RWPE2 (cell line): ENCODE data around the gene ZBTB7B.

Experiments
- ATAC-seq: fragments of 200-7000 bp; cut with Tn5 transposase; 3 replicates; pipeline ENCODE4 v1.9.1; 2021; ENCODE audit warnings: low read depth
- DNase-seq: peaks from one replicate; pipeline ENCODE4 v3.0.0-alpha.2; 2020; ENCODE audit warnings: low spot score
- H3K27ac ChIP-seq: fragments of 450-650 bp; 2 replicates; pipeline ENCODE4 v1.5.1; 2017; ENCODE audit warnings: mild to moderate bottlenecking; ENCODE audit not compliant: poor library complexity, severe bottlenecking
- H3K27me3 ChIP-seq: fragments of 250-450 bp; sonication (Bioruptor Pico); 2 replicates; pipeline ENCODE4 v1.5.1; 2021; ENCODE audit warnings: mild to moderate bottlenecking, moderate library complexity; ENCODE audit not compliant: insufficient read depth, poor library complexity, severe bottlenecking
- H3K36me3 ChIP-seq: fragments of 250-450 bp; sonication (Bioruptor Pico); 2 replicates; pipeline ENCODE4 v1.5.1; 2020; ENCODE audit warnings: low read depth, mild to moderate bottlenecking, moderate library complexity
- H3K4me1 ChIP-seq: fragments of 250-450 bp; sonication (Bioruptor Pico); 2 replicates; pipeline ENCODE4 v1.5.1; 2021; ENCODE audit warnings: mild to moderate bottlenecking, moderate library complexity; ENCODE audit not compliant: insufficient read depth, poor library complexity, severe bottlenecking
- H3K4me3 ChIP-seq: fragments of 250-450 bp; sonication (Bioruptor Pico); 2 replicates; pipeline ENCODE4 v1.5.1; 2021; ENCODE audit warnings: mild to moderate bottlenecking, moderate library complexity; ENCODE audit not compliant: severe bottlenecking
- H3K9me3 ChIP-seq: fragments of 250-450 bp; sonication (Bioruptor Pico); 2 replicates; pipeline ENCODE4 v1.5.1; 2021; ENCODE audit warnings: mild to moderate bottlenecking, moderate library complexity; ENCODE audit not compliant: severe bottlenecking
- TF ChIP-seq, protein P1 (sequence below): fragments of 450-650 bp; IDR thresholded peaks from one replicate; pipeline ENCODE4 v1.5.1; 2017; ENCODE audit warnings: mild to moderate bottlenecking, moderate library complexity; ENCODE audit not compliant: poor library complexity, severe bottlenecking

The ZBTB7B gene

DNA sequence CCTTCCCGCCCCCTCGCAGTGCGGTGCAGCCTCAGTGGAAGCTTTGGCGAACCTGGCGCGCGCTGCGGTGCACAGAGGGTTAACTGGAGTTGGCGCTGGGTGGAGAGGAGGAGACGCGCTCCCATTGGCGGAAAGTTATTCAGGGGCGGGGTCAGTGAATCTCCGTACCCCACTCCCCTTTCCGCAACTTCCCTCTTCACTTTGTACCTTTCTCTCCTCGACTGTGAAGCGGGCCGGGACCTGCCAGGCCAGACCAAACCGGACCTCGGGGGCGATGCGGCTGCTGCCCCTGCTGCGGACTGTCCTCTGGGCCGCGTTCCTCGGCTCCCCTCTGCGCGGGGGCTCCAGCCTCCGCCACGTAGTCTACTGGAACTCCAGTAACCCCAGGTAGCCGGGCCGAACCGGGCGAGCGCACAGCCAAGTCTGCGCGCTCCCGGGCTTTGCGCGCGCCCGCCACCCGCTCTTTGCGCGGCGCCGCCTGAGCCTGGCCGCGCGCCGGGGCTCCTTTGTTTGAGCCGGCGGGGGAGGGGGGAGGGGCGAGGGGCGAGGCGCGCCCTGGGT lies 61.0 kb downstream of the ZBTB7B start, which contains the start of gene EFNA4:
EFNA4 (plus strand) TSS at position 191 of the 561 bp plus-strand sequence; CDS start at position 275, 84 bp downstream.
- Histone ChIP-seq H3K9me3 (no peaks in the 10 kb centered on the region), H3K27ac (peak within 1 kb of the TSS; percentile 57), H3K4me1 (no peaks in the 10 kb centered on the region), H3K4me3 (peak within 1 kb of the TSS; percentile 59), H3K27me3 (no peaks in the 10 kb centered on the region), H3K36me3 (peaks cover 25% of the 10 kb centered on the region)
- peak; percentile 80 for ATAC-seq
- peak; percentile 89 for DNase-seq
- TF ChIP-seq, protein P1, sequence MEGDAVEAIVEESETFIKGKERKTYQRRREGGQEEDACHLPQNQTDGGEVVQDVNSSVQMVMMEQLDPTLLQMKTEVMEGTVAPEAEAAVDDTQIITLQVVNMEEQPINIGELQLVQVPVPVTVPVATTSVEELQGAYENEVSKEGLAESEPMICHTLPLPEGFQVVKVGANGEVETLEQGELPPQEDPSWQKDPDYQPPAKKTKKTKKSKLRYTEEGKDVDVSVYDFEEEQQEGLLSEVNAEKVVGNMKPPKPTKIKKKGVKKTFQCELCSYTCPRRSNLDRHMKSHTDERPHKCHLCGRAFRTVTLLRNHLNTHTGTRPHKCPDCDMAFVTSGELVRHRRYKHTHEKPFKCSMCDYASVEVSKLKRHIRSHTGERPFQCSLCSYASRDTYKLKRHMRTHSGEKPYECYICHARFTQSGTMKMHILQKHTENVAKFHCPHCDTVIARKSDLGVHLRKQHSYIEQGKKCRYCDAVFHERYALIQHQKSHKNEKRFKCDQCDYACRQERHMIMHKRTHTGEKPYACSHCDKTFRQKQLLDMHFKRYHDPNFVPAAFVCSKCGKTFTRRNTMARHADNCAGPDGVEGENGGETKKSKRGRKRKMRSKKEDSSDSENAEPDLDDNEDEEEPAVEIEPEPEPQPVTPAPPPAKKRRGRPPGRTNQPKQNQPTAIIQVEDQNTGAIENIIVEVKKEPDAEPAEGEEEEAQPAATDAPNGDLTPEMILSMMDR = no peak

DNA sequence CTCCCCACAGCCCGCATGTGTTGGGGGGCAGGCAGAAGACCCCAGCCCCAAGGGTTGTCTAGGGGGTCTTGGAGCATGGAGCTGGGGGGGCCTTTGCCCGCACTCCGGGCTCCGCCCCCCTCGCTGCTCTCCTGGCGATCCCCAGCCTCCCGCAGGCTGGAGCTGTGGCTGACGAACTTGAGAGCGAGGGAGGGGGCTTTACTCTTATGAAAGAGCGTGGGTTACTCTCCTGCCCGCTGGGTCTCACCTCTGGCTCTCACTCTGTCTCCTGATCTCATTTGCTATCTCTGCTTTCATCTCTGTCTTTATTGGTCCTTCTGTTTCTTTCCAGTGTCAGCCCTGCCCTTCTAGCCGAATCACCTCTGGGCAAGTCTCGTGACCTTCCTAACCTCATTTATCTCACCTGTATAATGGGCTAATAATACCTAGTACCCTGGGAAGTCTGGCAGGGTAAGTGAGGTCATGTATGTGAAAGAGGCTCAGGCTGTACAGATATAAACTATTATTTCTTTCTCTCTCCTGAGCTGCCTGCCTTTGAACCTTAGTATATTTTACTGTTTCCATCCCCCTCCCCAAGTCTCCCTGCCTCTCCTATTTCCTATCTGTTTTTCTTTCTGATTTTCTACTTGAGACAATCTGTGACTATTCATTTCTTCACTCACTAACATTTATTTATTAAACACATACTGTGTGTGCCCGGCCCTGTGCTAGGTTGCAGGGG lies 61.7 kb downstream of the ZBTB7B start:
- no peak for DNase-seq
- Histone ChIP-seq H3K9me3 (no peaks in the 10 kb centered on the region), H3K36me3 (peaks cover 19% of the 10 kb centered on the region), H3K27ac (peak overlapping the region; percentile 57), H3K4me3 (peak overlapping the region; percentile 59), H3K4me1 (no peaks in the 10 kb centered on the region), H3K27me3 (no peaks in the 10 kb centered on the region)
- ATAC-seq = peak; percentile 12
- TF ChIP-seq, protein P1 = no peak

DNA sequence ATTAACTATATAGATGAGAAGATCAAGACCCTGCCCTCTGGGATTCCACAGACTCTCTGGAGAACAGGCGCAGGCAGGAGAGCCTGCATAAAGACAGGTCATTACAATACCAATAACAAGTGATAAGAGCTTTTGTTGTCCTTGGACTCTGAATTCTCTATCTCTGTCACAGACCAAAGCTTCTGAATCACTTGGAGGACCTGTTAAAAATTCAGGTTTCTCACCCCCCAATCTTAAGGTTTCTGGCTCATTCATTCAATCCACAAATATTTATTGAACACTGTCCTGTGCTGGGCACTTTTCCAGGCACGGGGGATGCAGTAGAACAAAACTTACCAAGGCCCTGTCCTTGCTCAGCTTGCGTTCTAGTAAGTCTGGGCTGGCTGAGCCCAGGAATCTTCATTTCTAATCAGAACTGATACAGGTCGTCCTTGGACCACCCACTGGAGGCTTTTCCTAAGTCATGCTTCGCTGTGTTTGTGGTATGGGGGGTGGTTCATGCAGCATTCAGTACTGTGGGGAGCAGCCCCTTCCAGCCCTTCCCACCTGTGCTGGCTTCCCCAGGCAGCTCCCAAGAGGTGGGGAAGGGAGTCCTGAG lies 62.3 kb downstream of the ZBTB7B start:
- Histone ChIP-seq H3K4me3 (no peak overlapping the region), H3K36me3 (peaks cover 15% of the 10 kb centered on the region), H3K27me3 (no peaks in the 10 kb centered on the region), H3K27ac (no peak overlapping the region), H3K9me3 (no peaks in the 10 kb centered on the region), H3K4me1 (no peaks in the 10 kb centered on the region)
- no peak for ATAC-seq
- DNase-seq = no peak
- TF ChIP-seq, protein P1 = no peak

DNA sequence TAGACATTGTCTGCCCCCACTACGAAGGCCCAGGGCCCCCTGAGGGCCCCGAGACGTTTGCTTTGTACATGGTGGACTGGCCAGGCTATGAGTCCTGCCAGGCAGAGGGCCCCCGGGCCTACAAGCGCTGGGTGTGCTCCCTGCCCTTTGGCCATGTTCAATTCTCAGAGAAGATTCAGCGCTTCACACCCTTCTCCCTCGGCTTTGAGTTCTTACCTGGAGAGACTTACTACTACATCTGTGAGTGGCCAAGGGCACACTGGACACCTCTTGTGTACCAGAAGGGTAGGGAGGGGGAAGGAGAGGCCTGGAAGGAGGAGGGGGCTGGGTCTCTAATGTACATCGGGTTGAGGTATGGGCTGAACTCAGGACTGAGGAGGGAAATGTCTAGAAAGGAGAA lies 64.2 kb downstream of the ZBTB7B start:
- DNase-seq (no peak), ATAC-seq (no peak)
- TF ChIP-seq, protein P1 = no peak
- H3K4me3 ChIP-seq = no peak overlapping the region
- no peaks in the 10 kb centered on the region for H3K9me3 ChIP-seq
- H3K27me3 ChIP-seq = no peaks in the 10 kb centered on the region
- H3K4me1 ChIP-seq = no peaks in the 10 kb centered on the region
- H3K36me3 ChIP-seq = peaks cover 8% of the 10 kb centered on the region
- no peak overlapping the region for H3K27ac ChIP-seq
